Fibroblast of lung (primary cell): ENCODE data around the gene MTMR1.

Source experiments
- EZH2 ChIP-seq: IDR thresholded peaks from 2 replicates; pipeline ENCODE4 v1.5.1; 2012; ENCODE audit warnings: low read length, control low read depth, mild to moderate bottlenecking; ENCODE audit errors: missing control alignments
- TF ChIP-seq, protein P1 (sequence below), 2 donors: IDR thresholded peaks in 1 of 2; conservative IDR thresholded peaks in 1 of 2; 1 replicate in 1 of 2; 2 replicates in 1 of 2; pipeline ENCODE4 v1.5.1; 2011 to 2012; ENCODE audit warnings: low read length in 2 of 2, control low read depth in 1 of 2, inconsistent platforms in 1 of 2, low read depth in 1 of 2, mild to moderate bottlenecking in 1 of 2

DNA sequence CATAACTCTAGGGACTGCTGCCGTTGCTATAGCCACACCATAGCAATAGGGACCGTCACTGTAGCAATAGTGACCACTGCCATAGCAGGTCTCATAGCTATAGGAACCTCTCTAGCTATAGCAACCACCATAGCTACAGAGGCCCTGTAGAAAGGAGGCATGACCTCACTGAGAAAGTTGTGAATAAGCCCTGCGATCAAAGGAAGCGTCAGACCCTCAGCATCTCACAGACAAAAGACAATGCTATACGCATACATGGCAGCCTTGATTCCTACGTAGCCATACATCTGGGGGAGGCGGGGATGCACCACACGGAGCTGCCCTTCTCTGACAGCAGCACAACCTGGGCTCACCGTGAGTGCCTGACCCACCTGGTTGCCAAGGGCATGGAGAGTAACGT is 88.5 kb downstream of the MTMR1 start:
- TF ChIP-seq, protein P1, sequence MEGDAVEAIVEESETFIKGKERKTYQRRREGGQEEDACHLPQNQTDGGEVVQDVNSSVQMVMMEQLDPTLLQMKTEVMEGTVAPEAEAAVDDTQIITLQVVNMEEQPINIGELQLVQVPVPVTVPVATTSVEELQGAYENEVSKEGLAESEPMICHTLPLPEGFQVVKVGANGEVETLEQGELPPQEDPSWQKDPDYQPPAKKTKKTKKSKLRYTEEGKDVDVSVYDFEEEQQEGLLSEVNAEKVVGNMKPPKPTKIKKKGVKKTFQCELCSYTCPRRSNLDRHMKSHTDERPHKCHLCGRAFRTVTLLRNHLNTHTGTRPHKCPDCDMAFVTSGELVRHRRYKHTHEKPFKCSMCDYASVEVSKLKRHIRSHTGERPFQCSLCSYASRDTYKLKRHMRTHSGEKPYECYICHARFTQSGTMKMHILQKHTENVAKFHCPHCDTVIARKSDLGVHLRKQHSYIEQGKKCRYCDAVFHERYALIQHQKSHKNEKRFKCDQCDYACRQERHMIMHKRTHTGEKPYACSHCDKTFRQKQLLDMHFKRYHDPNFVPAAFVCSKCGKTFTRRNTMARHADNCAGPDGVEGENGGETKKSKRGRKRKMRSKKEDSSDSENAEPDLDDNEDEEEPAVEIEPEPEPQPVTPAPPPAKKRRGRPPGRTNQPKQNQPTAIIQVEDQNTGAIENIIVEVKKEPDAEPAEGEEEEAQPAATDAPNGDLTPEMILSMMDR (conservative IDR thresholded peaks at IDR 0.05 in 1 of 2, IDR thresholded peaks at IDR 0.05 in 1 of 2; ENCODE audit: low read depth in 1 of 2, low read length in 2 of 2): no peak
- no peak for TF ChIP-seq EZH2
